Frontal cortex (tissue), 4 donors: Measurements from ENCODE around the gene EPB41L5. TPM values are rescaled to one million over a fixed set of nuclear protein-coding genes. Genes with fewer than 3 reads are reported as not detected.
"Not testable (repeated sequence)": the region's sequence is repeated elsewhere in the genome, so short reads cannot be mapped to it uniquely, and the experiment has no call there.

Source experiments
- DNase-seq, 2 donors: peaks; one replicate each; pipeline ENCODE4 v3.0.0; 2012; ENCODE audit warnings: low spot score in 2 of 2
- FAIRE-seq: peaks from 2 replicates; lab custom pipeline; 2012; peaks lifted over from hg19 to GRCh38; lab: Jason Lieb, UNC
- total RNA-seq: library from RNA; depleted of rRNA; stranded (reverse); fragments of >200 nt; gene quantifications from one replicate; pipeline ENCODE4 v1.2.3, GENCODE V29; 2014
- donor health status: control.
- donor health status: control.
- donor health status: control.

EPB41L5 gene
- total RNA-seq = 97.0 TPM

GRCh38 chr2:120012771-120013596 lies at the start of gene EPB41L5:
EPB41L5 (plus strand) TSS chr2:120013077; CDS start chr2:120019085, 6,008 bp downstream.
- DNase-seq = peak; percentile 85 to 88
- FAIRE-seq = no peak

- no peak for FAIRE-seq
These were observed 31.0 kb upstream of the EPB41L5 start for GRCh38 chr2:119981896-119982295.

GRCh38 chr2:119982506-119982905 lies 30.4 kb upstream of the EPB41L5 start:
- DNase-seq (no peak), FAIRE-seq (no peak)

More at GRCh38 chr2:119981896-119982295, 31.0 kb upstream of the EPB41L5 start:
- DNase-seq = no peak

- DNase-seq (no peak), FAIRE-seq (no peak)
These were observed 29.8 kb upstream of the EPB41L5 start for GRCh38 chr2:119983108-119983507.

- FAIRE-seq = no peak
- DNase-seq = no peak
These were observed 16.7 kb upstream of the EPB41L5 start for GRCh38 chr2:119996148-119996547.

- DNase-seq, FAIRE-seq: not testable (repeated sequence)
These were observed 15.7 kb upstream of the EPB41L5 start for GRCh38 chr2:119996896-119997891.

GRCh38 chr2:120001471-120001870 lies 11.4 kb upstream of the EPB41L5 start:
- no peak for FAIRE-seq
- no peak for DNase-seq

- FAIRE-seq (no peak), DNase-seq (no peak)
These were observed 8.6 kb upstream of the EPB41L5 start for GRCh38 chr2:120004254-120004653.

GRCh38 chr2:120005834-120006521 lies 6.9 kb upstream of the EPB41L5 start:
- DNase-seq = no peak
- FAIRE-seq = no peak

- DNase-seq (no peak), FAIRE-seq (no peak)
These were observed 5.0 kb upstream of the EPB41L5 start for GRCh38 chr2:120007851-120008250.

GRCh38 chr2:120012363-120012762 lies 514 bp upstream of the EPB41L5 start:
- FAIRE-seq (no peak), DNase-seq (no peak)

- DNase-seq (no peak), FAIRE-seq (no peak)
These were observed 833 bp downstream of the EPB41L5 start for GRCh38 chr2:120013597-120014223.

- no peak for FAIRE-seq
These were observed 1.5 kb downstream of the EPB41L5 start for GRCh38 chr2:120014226-120014980.

GRCh38 chr2:120016800-120017199 lies 3.9 kb downstream of the EPB41L5 start:
- no peak for DNase-seq
- no peak for FAIRE-seq

More at GRCh38 chr2:120014226-120014980, 1.5 kb downstream of the EPB41L5 start:
- no peak for DNase-seq

- DNase-seq (no peak), FAIRE-seq (no peak)
These were observed 4.3 kb downstream of the EPB41L5 start for GRCh38 chr2:120017201-120017600.

- no peak for FAIRE-seq
These were observed 5.7 kb downstream of the EPB41L5 start for GRCh38 chr2:120018549-120018948.

GRCh38 chr2:120020554-120020953 lies 7.7 kb downstream of the EPB41L5 start:
- DNase-seq (no peak), FAIRE-seq (no peak)

More at GRCh38 chr2:120018549-120018948, 5.7 kb downstream of the EPB41L5 start:
- DNase-seq = no peak

GRCh38 chr2:120022505-120022904 lies 9.6 kb downstream of the EPB41L5 start:
- not testable (repeated sequence) for FAIRE-seq, DNase-seq

GRCh38 chr2:120026890-120027289 lies 14.0 kb downstream of the EPB41L5 start:
- no peak for DNase-seq
- FAIRE-seq = no peak
